Ovary (tissue), 3 donors: ENCODE results near the gene NIPAL4.

Source experiments
- EP300 ChIP-seq: sonication (generic); formaldehyde crosslinking; IDR thresholded peaks from one replicate; pipeline ENCODE4 v1.6.1; 2017; ENCODE audit warnings: antibody characterized with exemption
- POLR2A ChIP-seq: fragments of 450-650 bp; IDR thresholded peaks from one replicate; pipeline ENCODE4 v1.6.1; 2017; ENCODE audit warnings: antibody characterized with exemption, mild to moderate bottlenecking, moderate library complexity
- TF ChIP-seq, protein P1 (sequence below), 3 donors: fragments of 450-650 bp in 2 of 3; fragments of 200-600 bp in 1 of 3; IDR thresholded peaks; one replicate each; pipeline versions ENCODE4 v1.5.1 to v1.8.0; 2016 to 2022; ENCODE audit warnings: antibody characterized with exemption in 3 of 3, mild to moderate bottlenecking in 1 of 3
- donor health status: DM: no; HTN: no; CAD: no.

GRCh38 chr5:157463621-157464518 lies 3.9 kb downstream of the NIPAL4 start:
- TF ChIP-seq, protein P1, sequence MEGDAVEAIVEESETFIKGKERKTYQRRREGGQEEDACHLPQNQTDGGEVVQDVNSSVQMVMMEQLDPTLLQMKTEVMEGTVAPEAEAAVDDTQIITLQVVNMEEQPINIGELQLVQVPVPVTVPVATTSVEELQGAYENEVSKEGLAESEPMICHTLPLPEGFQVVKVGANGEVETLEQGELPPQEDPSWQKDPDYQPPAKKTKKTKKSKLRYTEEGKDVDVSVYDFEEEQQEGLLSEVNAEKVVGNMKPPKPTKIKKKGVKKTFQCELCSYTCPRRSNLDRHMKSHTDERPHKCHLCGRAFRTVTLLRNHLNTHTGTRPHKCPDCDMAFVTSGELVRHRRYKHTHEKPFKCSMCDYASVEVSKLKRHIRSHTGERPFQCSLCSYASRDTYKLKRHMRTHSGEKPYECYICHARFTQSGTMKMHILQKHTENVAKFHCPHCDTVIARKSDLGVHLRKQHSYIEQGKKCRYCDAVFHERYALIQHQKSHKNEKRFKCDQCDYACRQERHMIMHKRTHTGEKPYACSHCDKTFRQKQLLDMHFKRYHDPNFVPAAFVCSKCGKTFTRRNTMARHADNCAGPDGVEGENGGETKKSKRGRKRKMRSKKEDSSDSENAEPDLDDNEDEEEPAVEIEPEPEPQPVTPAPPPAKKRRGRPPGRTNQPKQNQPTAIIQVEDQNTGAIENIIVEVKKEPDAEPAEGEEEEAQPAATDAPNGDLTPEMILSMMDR (IDR thresholded peaks at IDR 0.05), result no peak
- TF ChIP-seq POLR2A (no peak), EP300 (no peak)
